B cell (primary cell): ENCODE data around the gene MRTFA. TPM values are rescaled to one million over a fixed set of nuclear protein-coding genes. Genes with fewer than 3 reads are reported as not detected.

Experiments used
- ATAC-seq: fragments of 200-7000 bp; cut with Tn5 transposase; one replicate; pipeline ENCODE4 v1.10.0; 2021; ENCODE audit warnings: low read depth, mild to moderate bottlenecking, moderate number of reproducible peaks, moderate library complexity
- CTCF ChIA-PET: fragments of 350-600 bp; sonication (Branson Sonifier 250); formaldehyde crosslinking; loops from one replicate; lab custom pipeline; 2021; ENCODE audit warnings: antibody characterized with exemption, inconsistent platforms; lab: Charles Lee
- POLR2A ChIA-PET: fragments of 350-600 bp; sonication (Branson Sonifier 250); formaldehyde crosslinking; loops from one replicate; lab custom pipeline; 2021; ENCODE audit warnings: antibody characterized with exemption; lab: Charles Lee
- DNase-seq: peaks from one replicate; pipeline ENCODE4 v3.0.0; 2013
- H2AFZ ChIP-seq: 2 replicates; pipeline ENCODE4 v1.6.1; 2012; ENCODE audit warnings: mild to moderate bottlenecking, low read depth, low read length; ENCODE audit not compliant: insufficient read depth, poor library complexity, severe bottlenecking
- H3K27ac ChIP-seq, 2 donors: 1 replicate in 1 of 2; 2 replicates in 1 of 2; pipeline ENCODE4 v1.5.1; 2012 to 2013; ENCODE audit warnings: low read length in 2 of 2, mild to moderate bottlenecking in 2 of 2, moderate library complexity in 1 of 2
- H3K27me3 ChIP-seq, 4 experiments: fragments of 200-600 bp in 1 of 4; sonication (generic) in 1 of 4; replicated peaks in 1 of 4; 1 replicate in 2 of 4; 2 replicates in 2 of 4; pipeline versions ENCODE4 v1.6.1 to v1.7.0; 2013 to 2016; ENCODE audit warnings: low read length in 3 of 4, mild to moderate bottlenecking in 2 of 4, mixed read lengths in 1 of 4, moderate library complexity in 1 of 4; ENCODE audit not compliant: insufficient read depth in 4 of 4, control insufficient read depth in 3 of 4; ENCODE audit errors: control extremely low read depth in 1 of 4
- H3K36me3 ChIP-seq, 2 experiments: replicated peaks in 1 of 2; 1 replicate in 1 of 2; 2 replicates in 1 of 2; pipeline versions ENCODE4 v1.6.1 to v1.7.1; 2013; ENCODE audit warnings: low read length in 1 of 2; ENCODE audit not compliant: insufficient read depth in 2 of 2, control insufficient read depth in 1 of 2; ENCODE audit errors: control extremely low read depth in 1 of 2, extremely low read depth in 1 of 2
- H3K4me1 ChIP-seq, 2 donors: fragments of 200-600 bp in 1 of 2; sonication (generic) in 1 of 2; 1 replicate in 1 of 2; 2 replicates in 1 of 2; pipeline versions ENCODE4 v1.5.1 to v1.6.1; 2013 to 2017; ENCODE audit warnings: low read length in 2 of 2; ENCODE audit not compliant: control insufficient read depth in 2 of 2, insufficient read depth in 2 of 2
- H3K4me2 ChIP-seq: replicated peaks from 2 replicates; pipeline ENCODE3; 2012; ENCODE audit warnings: mild to moderate bottlenecking, low read depth, low read length; ENCODE audit not compliant: poor library complexity, severe bottlenecking
- H3K4me3 ChIP-seq, 5 experiments: fragments of 200-600 bp in 1 of 5; sonication (generic) in 1 of 5; 1 replicate in 3 of 5; 2 replicates in 2 of 5; pipeline versions ENCODE4 v1.5.1 to v1.7.0; 2011 to 2016; ENCODE audit warnings: low read length in 4 of 5, mild to moderate bottlenecking in 4 of 5, low read depth in 2 of 5, control low read depth in 1 of 5, moderate library complexity in 1 of 5; ENCODE audit not compliant: insufficient read depth in 1 of 5; ENCODE audit errors: control extremely low read depth in 1 of 5, extremely low read depth in 1 of 5
- H3K79me2 ChIP-seq: fragments of 200-600 bp; sonication (generic); one replicate; pipeline ENCODE4 v1.6.0; 2016; ENCODE audit warnings: low read length; ENCODE audit not compliant: control insufficient read depth, insufficient read depth
- H3K9ac ChIP-seq: fragments of 200-600 bp; sonication (generic); 2 replicates; pipeline ENCODE4 v1.6.1; 2017; ENCODE audit warnings: mild to moderate bottlenecking, low read length, moderate library complexity
- H3K9me3 ChIP-seq, 3 donors: one replicate each; pipeline versions ENCODE4 v1.6.1 to v1.7.1; 2013; ENCODE audit warnings: low read length in 2 of 3; ENCODE audit not compliant: control insufficient read depth in 2 of 3, insufficient read depth in 1 of 3; ENCODE audit errors: control extremely low read depth in 1 of 3
- H4K20me1 ChIP-seq: 2 replicates; pipeline ENCODE4 v1.6.0; 2012; ENCODE audit warnings: mild to moderate bottlenecking, low read length; ENCODE audit not compliant: insufficient read depth, control insufficient read depth, poor library complexity, severe bottlenecking
- H3K27ac Mint-ChIP-seq: one replicate; pipeline ENCODE4 v1.8.0; 2021; ENCODE audit warnings: mixed read lengths
- H3K27me3 Mint-ChIP-seq: one replicate; pipeline ENCODE4 v1.8.0; 2021; ENCODE audit warnings: mixed read lengths
- H3K4me1 Mint-ChIP-seq: one replicate; pipeline ENCODE4 v1.8.0; 2021; ENCODE audit warnings: mixed read lengths
- H3K4me3 Mint-ChIP-seq: one replicate; pipeline ENCODE4 v1.8.0; 2021; ENCODE audit warnings: mixed read lengths
- H3K9me3 Mint-ChIP-seq: one replicate; pipeline ENCODE4 v1.8.0; 2022; ENCODE audit warnings: mixed read lengths; ENCODE audit not compliant: insufficient read depth
- CTCF ChIP-seq: fragments of 200-600 bp; IDR thresholded peaks from one replicate; pipeline ENCODE4 v1.8.0; 2022; ENCODE audit warnings: antibody characterized with exemption, mild to moderate bottlenecking
- EZH2 ChIP-seq: IDR thresholded peaks from 2 replicates; pipeline ENCODE4 v1.6.1; 2012; ENCODE audit warnings: borderline replicate concordance, low read depth, mild to moderate bottlenecking, moderate library complexity, low read length; ENCODE audit not compliant: insufficient read depth, poor library complexity, severe bottlenecking
- WGBS: methylation state at CpG from one replicate; pipeline ENCODE4 v1.1.5; 2013; ENCODE audit warnings: missing lambda C conversion rate; ENCODE audit not compliant: insufficient coverage; 5-methylcytosine and 5-hydroxymethylcytosine counted together
- intact Hi-C: fragments of 100-400 bp; cut with micrococcal nuclease; formaldehyde crosslinking; loops from one replicate; pipeline ENCODE4 v1.10.0; 2022
- polyA plus RNA-seq: library from polyadenylated mRNA; depleted of rRNA; stranded (reverse); fragments of >200 nt; gene quantifications from 2 replicates; pipeline ENCODE4 v1.2.3, GENCODE V29; 2012
- total RNA-seq, 2 donors: library from RNA; stranded (reverse); fragments of 120-200 nt in 1 of 2; gene quantifications; 1 replicate in 1 of 2; 2 replicates in 1 of 2; pipeline versions ENCODE4 v1.2.3 to v1.2.4, GENCODE V29; 2013 to 2022

Gene MRTFA
- total and polyA plus RNA-seq, 2 donors (not counting 1 experiment from before 2014, with no cell fraction given), result 28.9 to 82.6 TPM

- Histone ChIP-seq H3K36me3 (peaks cover 0 to 55% of the 10 kb centered on the region in 2 experiments), H3K4me3 (peak overlapping the region; percentile 1 to 56 (median 34)), H3K27ac (peak overlapping the region; percentile 61 to 80), H3K4me2 (peak overlapping the region; percentile 76), H3K9me3 (no peaks in the 10 kb centered on the region), H2AFZ (peak overlapping the region; percentile 9), H3K27me3 (no peaks in the 10 kb centered on the region), H3K79me2 (peaks cover 30% of the 10 kb centered on the region), H3K4me1 (peaks cover 77 to 88% of the 10 kb centered on the region in 2 donors), H3K9ac (peak overlapping the region; percentile 54), H4K20me1 (peaks cover 13% of the 10 kb centered on the region)
- Mint-ChIP-seq H3K27ac (peak overlapping the region; percentile 92), H3K27me3 (no peaks in the 10 kb centered on the region), H3K4me1 (peaks cover 73% of the 10 kb centered on the region), H3K4me3 (peak overlapping the region; percentile 81), H3K9me3 (no peaks in the 10 kb centered on the region)
- CTCF ChIA-PET, result interaction anchor here (0.6 to 7.2 kb wide), 14 partner anchors 10 to 238 kb away, joined by 3 to 51 read pairs (median 4); partner anchors contain the start of genes SGSM3 and TNRC6B
- 31% methylated on average over 19 of the region's 19 CpGs for WGBS
- ATAC-seq (peak; percentile 34), DNase-seq (peak; percentile 60)
- intact Hi-C loops, result loop anchor here (1.0 to 10.0 kb wide), 3 partner anchors 30 to 49 kb away; partner anchors contain the start of gene SGSM3
- POLR2A ChIA-PET, result interaction anchor here (0.6 to 1.3 kb wide), 5 partner anchors 21 to 1383 kb away, joined by 3 to 11 read pairs (median 4); no protein-coding TSS in a partner anchor
- TF ChIP-seq EZH2 (no peak), CTCF (no peak)
Measured at GRCh38 chr22:40415531-40416266, 220.8 kb downstream of the MRTFA start.
